Adrenal gland (tissue), 12 donors: Measurements from ENCODE around the gene DMD. TPM values are rescaled to one million over a fixed set of nuclear protein-coding genes. Genes with fewer than 3 reads are reported as not detected.

Source experiments
- DNase-seq, 7 donors: peaks; one replicate each; pipeline ENCODE4 v3.0.0-alpha.2; 2019 to 2020
- H3K27ac ChIP-seq, 5 donors: fragments of 200-600 bp; sonication (generic) in 4 of 5; 1 replicate in 3 of 5; 2 replicates in 2 of 5; pipeline versions ENCODE4 v1.5.1 to v1.8.0; 2016 to 2020; ENCODE audit warnings: mild to moderate bottlenecking in 1 of 5
- H3K27me3 ChIP-seq: fragments of 200-600 bp; 2 replicates; pipeline ENCODE4 v1.8.0; 2021
- H3K36me3 ChIP-seq, 2 donors: fragments of 200-600 bp; replicated peaks in 1 of 2; 1 replicate in 1 of 2; 2 replicates in 1 of 2; pipeline versions ENCODE4 v1.5.1 to v1.8.0; 2018 to 2022
- H3K4me1 ChIP-seq, 2 donors: fragments of 200-600 bp; replicated peaks in 1 of 2; 1 replicate in 1 of 2; 2 replicates in 1 of 2; pipeline versions ENCODE4 v1.5.1 to v1.8.0; 2018 to 2021
- H3K4me3 ChIP-seq, 4 donors: fragments of 200-600 bp; sonication (generic) in 3 of 4; one replicate each; pipeline ENCODE4 v1.5.1; 2016 to 2018
- H3K9me3 ChIP-seq, 3 donors: fragments of 200-600 bp; sonication (generic) in 1 of 3; replicated peaks in 1 of 3; 1 replicate in 2 of 3; 2 replicates in 1 of 3; pipeline versions ENCODE4 v1.5.1 to v1.8.0; 2016 to 2021
- POLR2A ChIP-seq, 2 donors: fragments of 450-650 bp; IDR thresholded peaks; one replicate each; pipeline ENCODE4 v1.6.1; 2017; ENCODE audit warnings: antibody characterized with exemption in 2 of 2, mild to moderate bottlenecking in 2 of 2, moderate library complexity in 1 of 2
- WGBS, 4 donors: extraction: QIAGEN DNeasy Blood & Tissue Kit in 2 of 4; methylation state at CpG; one replicate each; pipeline versions ENCODE4 v1.1.5 to v1.1.7; 2013 to 2017; 5-methylcytosine and 5-hydroxymethylcytosine counted together
- intact Hi-C, 2 donors: fragments of 100-400 bp; cut with DNase I; formaldehyde crosslinking; loops; one replicate each; pipeline versions ENCODE4 v1.14.1 to v1.15.0; 2022 to 2023
- polyA plus RNA-seq, 3 donors: library from polyadenylated mRNA; stranded (reverse); fragments of 200-250 nt in 2 of 3; fragments of 350-450 nt in 1 of 3; fragmentation: Illumina TruSeq in 1 of 3; extraction: RNeasy Lipid Tissue Mini Kit (QIAGEN cat#74804) in 1 of 3; gene quantifications; one replicate each; pipeline ENCODE4 v1.2.3, GENCODE V29; 2013 to 2014
- total RNA-seq, 9 donors: library from RNA; depleted of rRNA in 4 of 9; stranded (reverse); fragments of >200 nt in 4 of 9; fragments of 120-200 nt in 1 of 9; fragmentation: NEBNext Ultra II Directional in 1 of 9; extraction: Animal tissue kit (Norgen Biotek cat#: 25700) in 1 of 9; gene quantifications; one replicate each; pipeline versions ENCODE4 v1.1.0 to v1.2.4, GENCODE V29; 2013 to 2023
- TF ChIP-seq, protein P1 (sequence below), 6 experiments: fragments of 450-650 bp in 4 of 6; fragments of 200-600 bp in 2 of 6; sonication (generic) in 1 of 6; IDR thresholded peaks; 1 replicate in 5 of 6; 2 replicates in 1 of 6; pipeline versions ENCODE4 v1.5.1 to v1.8.0; 2016 to 2021; ENCODE audit warnings: antibody characterized with exemption in 6 of 6, mild to moderate bottlenecking in 2 of 6, moderate library complexity in 1 of 6
- donor health status: healthy with polysubstance abuse.
- donor health status: Bipolar disorder and iron deficiency.
- donor health status: DM: yes; HTN: yes; CAD: no.
- donor health status: DM: no; HTN: no; CAD: no.
- donor health status: DM: no; HTN: no; CAD: no.
- donor health status: DM: yes; HTN: yes; CAD: no.

DMD gene
- total and polyA plus RNA-seq, 12 donors = 14.6 to 89.7 (median 36.2) TPM

DNA sequence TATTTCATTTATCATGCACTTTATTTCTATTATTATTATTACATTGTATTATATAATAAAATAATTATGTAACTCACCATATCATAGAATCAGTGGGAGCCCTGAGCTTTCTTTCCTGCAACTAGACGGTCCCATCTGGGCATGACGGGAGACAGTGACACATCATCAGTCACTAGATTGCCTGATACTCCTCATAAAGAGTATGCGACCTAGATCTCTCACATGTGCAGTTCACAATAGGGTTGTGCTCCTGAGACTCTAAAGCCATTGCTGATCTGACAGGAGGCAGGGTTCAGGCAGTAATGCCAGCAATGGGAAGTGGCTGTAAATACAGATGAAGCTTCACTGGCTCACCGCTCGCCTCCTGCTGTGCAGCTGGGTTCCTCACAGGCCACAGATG, 62.3 kb downstream of the DMD start:
- DNase-seq = no peak
- no peak overlapping the region for H3K27ac ChIP-seq
- H3K9me3 ChIP-seq = no peaks in the 10 kb centered on the region
- intact Hi-C loops = no loop called here
- H3K36me3 ChIP-seq = no peaks in the 10 kb centered on the region
- H3K27me3 ChIP-seq = no peaks in the 10 kb centered on the region
- no peak for TF ChIP-seq POLR2A (IDR thresholded peaks at IDR 0.05)
- TF ChIP-seq, protein P1, sequence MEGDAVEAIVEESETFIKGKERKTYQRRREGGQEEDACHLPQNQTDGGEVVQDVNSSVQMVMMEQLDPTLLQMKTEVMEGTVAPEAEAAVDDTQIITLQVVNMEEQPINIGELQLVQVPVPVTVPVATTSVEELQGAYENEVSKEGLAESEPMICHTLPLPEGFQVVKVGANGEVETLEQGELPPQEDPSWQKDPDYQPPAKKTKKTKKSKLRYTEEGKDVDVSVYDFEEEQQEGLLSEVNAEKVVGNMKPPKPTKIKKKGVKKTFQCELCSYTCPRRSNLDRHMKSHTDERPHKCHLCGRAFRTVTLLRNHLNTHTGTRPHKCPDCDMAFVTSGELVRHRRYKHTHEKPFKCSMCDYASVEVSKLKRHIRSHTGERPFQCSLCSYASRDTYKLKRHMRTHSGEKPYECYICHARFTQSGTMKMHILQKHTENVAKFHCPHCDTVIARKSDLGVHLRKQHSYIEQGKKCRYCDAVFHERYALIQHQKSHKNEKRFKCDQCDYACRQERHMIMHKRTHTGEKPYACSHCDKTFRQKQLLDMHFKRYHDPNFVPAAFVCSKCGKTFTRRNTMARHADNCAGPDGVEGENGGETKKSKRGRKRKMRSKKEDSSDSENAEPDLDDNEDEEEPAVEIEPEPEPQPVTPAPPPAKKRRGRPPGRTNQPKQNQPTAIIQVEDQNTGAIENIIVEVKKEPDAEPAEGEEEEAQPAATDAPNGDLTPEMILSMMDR (IDR thresholded peaks at IDR 0.05) = no peak
- no peaks in the 10 kb centered on the region for H3K4me1 ChIP-seq
- WGBS, 4 donors = 81 to 90% (median 86%) methylated on average over 5 of the region's 5 CpGs
- H3K4me3 ChIP-seq = no peak overlapping the region

DNA sequence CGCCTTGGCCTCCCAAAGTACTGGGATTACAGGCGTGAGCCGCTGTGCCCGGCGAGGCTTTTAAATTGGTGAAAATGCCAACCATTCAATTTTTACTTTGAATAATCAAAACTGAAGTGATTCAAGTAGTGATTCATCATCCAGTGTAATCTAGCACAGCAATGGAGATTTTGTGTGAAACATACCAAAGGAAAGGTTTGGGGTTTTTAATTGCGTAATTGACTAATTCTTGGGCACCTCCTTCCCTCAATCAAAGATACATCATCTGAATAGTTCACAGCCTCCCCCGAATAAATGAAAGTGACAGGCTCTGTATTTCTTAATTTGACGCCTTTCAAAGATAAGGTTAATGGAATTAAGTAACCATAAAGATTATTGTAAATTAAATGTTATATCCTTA, 69.0 kb downstream of the DMD start:
- Histone ChIP-seq H3K4me3 (no peak overlapping the region), H3K4me1 (no peaks in the 10 kb centered on the region), H3K27ac (no peak overlapping the region), H3K9me3 (no peaks in the 10 kb centered on the region), H3K36me3 (no peaks in the 10 kb centered on the region), H3K27me3 (no peaks in the 10 kb centered on the region)
- no peak for TF ChIP-seq POLR2A (IDR thresholded peaks at IDR 0.05)
- TF ChIP-seq, protein P1 (IDR thresholded peaks at IDR 0.05) = no peak
- intact Hi-C loops = no loop called here
- 84 to 87% (median 85%) methylated on average over 7 to 8 of the region's 8 CpGs for WGBS, 4 donors
- DNase-seq = no peak

DNA sequence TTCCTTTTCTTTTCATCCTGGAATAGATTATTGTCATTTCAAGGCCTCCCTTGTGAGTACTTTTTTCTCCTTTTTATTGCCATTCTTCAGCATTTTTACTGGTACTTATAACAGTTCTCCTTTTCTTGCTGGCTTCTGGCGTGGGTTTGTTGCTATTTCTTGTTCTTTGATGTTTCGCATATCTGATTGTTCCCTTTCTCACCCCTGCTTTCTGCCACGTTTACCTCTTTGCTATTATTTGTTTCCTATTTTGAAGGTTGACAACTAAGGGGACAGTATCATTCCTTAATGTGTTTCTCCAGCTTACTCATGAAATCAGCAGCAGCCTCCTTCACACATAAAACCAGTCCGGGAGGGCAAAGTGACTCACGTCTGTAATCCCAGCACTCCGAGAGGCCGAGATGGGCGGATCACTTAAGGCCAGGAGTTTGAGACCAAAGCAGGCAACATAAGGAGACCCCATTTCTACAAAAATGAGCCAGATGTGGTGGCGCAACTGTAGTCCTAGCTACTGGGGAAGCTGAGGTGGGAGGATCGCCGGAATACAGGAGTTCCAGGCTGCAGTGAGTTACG, 72.6 kb downstream of the DMD start:
- intact Hi-C loops = no loop called here
- TF ChIP-seq POLR2A (IDR thresholded peaks at IDR 0.05) = no peak
- TF ChIP-seq, protein P1 (IDR thresholded peaks at IDR 0.05) = no peak
- peak overlapping the region in 2 of 5 donors; percentile 11 to 23 for H3K27ac ChIP-seq
- no peaks in the 10 kb centered on the region for H3K27me3 ChIP-seq
- WGBS, 4 donors = 44 to 56% (median 47%) methylated on average over 12 of the region's 12 CpGs
- H3K36me3 ChIP-seq = no peaks in the 10 kb centered on the region
- peak in 5 of 7 donors; percentile 30 to 50 (median 43) for DNase-seq
- H3K4me3 ChIP-seq = no peak overlapping the region
- H3K4me1 ChIP-seq = no peaks in the 10 kb centered on the region
- H3K9me3 ChIP-seq = no peaks in the 10 kb centered on the region

DNA sequence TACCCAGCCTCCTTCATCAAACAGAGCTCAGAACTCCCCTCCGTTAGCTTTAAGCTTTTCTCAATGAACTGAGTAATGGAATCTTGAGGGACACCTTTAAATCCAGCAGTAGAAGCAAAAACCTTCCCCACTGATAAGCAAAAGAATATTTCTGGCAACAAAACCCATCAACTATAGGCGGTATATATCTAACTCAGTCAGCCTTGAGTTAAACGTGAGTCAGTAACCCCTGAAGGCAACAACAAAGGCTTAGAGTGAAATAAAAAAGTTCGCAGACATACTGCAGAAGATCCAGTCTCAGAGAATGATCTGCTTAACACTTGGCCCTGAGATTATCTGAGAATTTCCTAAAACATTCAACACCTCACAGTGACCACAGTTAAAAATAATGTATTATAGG, 77.2 kb downstream of the DMD start:
- Histone ChIP-seq H3K36me3 (no peaks in the 10 kb centered on the region), H3K4me3 (no peak overlapping the region), H3K4me1 (no peaks in the 10 kb centered on the region), H3K27me3 (no peaks in the 10 kb centered on the region), H3K9me3 (no peaks in the 10 kb centered on the region), H3K27ac (no peak overlapping the region)
- 34 to 37% (median 35%) methylated on average over 4 of the region's 4 CpGs for WGBS, 4 donors
- TF ChIP-seq POLR2A (IDR thresholded peaks at IDR 0.05) = no peak
- TF ChIP-seq, protein P1 (IDR thresholded peaks at IDR 0.05) = no peak
- intact Hi-C loops = no loop called here
- no peak for DNase-seq
